Measurements from ENCODE around the gene MOAP1. TPM values are rescaled to one million over a fixed set of nuclear protein-coding genes. Genes with fewer than 3 reads are reported as not detected.
"Not testable (repeated sequence)": the region's sequence is repeated elsewhere in the genome, so short reads cannot be mapped to it uniquely, and the experiment has no call there.

The MOAP1 gene
- total RNA-seq, 1 experiment from 2014 or later, result 17.5 TPM

DNA sequence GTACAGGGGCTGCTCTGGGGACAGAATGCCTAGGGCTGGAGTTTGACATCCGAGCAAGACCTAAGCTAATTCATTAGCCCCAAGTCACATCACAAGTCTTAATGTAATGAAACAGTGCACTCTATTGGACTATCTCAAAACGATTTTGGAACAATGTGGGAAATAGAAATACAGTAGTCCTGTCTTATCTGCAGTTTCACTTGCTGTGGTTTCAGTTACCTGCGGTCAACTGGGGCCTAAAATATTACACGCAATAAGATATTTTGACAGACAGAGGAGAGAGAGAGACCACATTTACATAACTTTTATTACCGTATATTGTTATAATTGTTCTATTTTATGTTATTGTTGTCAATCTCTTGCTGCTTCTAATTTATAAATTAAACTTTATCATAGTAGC, 21.1 kb downstream of the MOAP1 start:
- Mint-ChIP-seq H3K27ac (ENCODE audit: low read depth, unreplicated experiment) (no peak overlapping the region), H3K27me3 (ENCODE audit: insufficient read depth, unreplicated experiment) (no peaks in the 10 kb centered on the region), H3K36me3 (ENCODE audit: insufficient read depth, unreplicated experiment) (no peaks in the 10 kb centered on the region), H3K4me3 (ENCODE audit: unreplicated experiment) (no peak overlapping the region), H3K4me1 (ENCODE audit: insufficient read depth, unreplicated experiment) (no peaks in the 10 kb centered on the region), H3K9me3 (ENCODE audit: unreplicated experiment) (no peaks in the 10 kb centered on the region)
- DNase-seq (ENCODE audit: unreplicated experiment), result no peak
- TF ChIP-seq, protein P1, sequence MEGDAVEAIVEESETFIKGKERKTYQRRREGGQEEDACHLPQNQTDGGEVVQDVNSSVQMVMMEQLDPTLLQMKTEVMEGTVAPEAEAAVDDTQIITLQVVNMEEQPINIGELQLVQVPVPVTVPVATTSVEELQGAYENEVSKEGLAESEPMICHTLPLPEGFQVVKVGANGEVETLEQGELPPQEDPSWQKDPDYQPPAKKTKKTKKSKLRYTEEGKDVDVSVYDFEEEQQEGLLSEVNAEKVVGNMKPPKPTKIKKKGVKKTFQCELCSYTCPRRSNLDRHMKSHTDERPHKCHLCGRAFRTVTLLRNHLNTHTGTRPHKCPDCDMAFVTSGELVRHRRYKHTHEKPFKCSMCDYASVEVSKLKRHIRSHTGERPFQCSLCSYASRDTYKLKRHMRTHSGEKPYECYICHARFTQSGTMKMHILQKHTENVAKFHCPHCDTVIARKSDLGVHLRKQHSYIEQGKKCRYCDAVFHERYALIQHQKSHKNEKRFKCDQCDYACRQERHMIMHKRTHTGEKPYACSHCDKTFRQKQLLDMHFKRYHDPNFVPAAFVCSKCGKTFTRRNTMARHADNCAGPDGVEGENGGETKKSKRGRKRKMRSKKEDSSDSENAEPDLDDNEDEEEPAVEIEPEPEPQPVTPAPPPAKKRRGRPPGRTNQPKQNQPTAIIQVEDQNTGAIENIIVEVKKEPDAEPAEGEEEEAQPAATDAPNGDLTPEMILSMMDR (IDR thresholded peaks at IDR 0.05; ENCODE audit: unreplicated experiment), result no peak
- intact Hi-C loops (cut with micrococcal nuclease), result loop anchor here (5.0 kb wide), 1 partner anchor 281 kb away; no protein-coding TSS in a partner anchor
- no TSS peak for BruUV-seq (replicated peaks)
- POLR2A ChIA-PET, result interaction anchor here (0.6 kb wide), 1 partner anchor 21 kb away, joined by 4 read pairs; the partner anchor contains the start of genes LYSET and MOAP1
- CTCF ChIA-PET, result interaction anchor here (0.6 to 1.0 kb wide), 3 partner anchors 12 to 283 kb away, joined by 3 to 4 read pairs (median 3); no protein-coding TSS in a partner anchor

DNA sequence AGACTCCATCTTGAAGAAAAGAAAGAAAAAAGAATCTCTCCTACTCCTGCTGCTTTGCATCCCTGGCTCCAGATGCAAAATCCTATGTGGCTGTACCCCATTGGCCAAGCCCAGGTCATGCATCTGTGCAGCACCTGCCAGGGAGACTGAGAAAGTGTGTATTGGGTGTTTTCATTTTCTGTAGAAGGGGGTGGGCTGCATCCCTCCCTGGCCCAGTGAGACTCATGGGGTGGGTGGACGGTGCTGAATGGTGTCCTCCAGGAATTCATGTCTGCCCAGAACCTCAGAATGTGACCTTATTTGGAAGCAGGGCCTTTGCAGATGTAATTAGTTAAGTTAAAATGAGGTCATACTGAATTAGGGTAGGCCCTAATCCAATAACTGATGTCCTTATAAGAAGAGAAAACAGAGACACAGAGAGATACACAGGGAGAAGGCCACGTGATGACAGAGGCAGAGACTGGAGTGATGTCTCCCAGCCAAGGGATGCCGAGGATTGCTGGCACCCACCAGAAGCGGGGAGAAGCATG, 23.2 kb downstream of the MOAP1 start:
- no peaks in the 10 kb centered on the region for H3K9me3 Mint-ChIP-seq (ENCODE audit: unreplicated experiment)

DNA sequence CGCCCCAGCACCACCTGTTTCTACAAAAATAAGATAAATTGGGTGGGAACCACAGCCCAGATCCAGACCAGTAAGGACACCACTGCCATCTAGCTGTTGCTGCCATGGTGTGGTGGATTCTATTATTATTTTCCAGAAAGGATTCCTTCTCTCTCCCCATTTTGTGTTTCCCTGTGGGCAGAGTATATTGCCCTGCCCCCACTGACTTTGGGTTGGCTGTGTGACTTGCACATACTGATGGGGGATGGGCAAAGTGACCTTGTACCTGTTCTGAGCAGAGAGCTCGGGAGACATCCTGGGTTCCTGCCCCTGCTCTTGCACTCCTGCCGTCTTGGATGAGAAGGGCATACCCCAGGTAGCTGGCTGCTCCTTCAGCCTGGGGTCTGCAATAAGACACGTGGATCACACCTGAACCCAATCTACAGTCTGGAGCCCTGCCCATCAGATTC, 24.3 kb downstream of the MOAP1 start:
- intact Hi-C loops (cut with micrococcal nuclease), result loop anchor here (1.0 to 5.0 kb wide), 2 partner anchors 47 to 278 kb away; no protein-coding TSS in a partner anchor
- H3K4me1 Mint-ChIP-seq (ENCODE audit: insufficient read depth, unreplicated experiment), result no peaks in the 10 kb centered on the region

More for the DNA sequence above, 23.2 kb downstream of the MOAP1 start:
- H3K27me3 Mint-ChIP-seq (ENCODE audit: insufficient read depth, unreplicated experiment), result no peaks in the 10 kb centered on the region
- no TSS peak for BruUV-seq (replicated peaks)
- DNase-seq (ENCODE audit: unreplicated experiment), result no peak
- H3K4me1 Mint-ChIP-seq (ENCODE audit: insufficient read depth, unreplicated experiment), result no peaks in the 10 kb centered on the region
- no peak overlapping the region for H3K4me3 Mint-ChIP-seq (ENCODE audit: unreplicated experiment)
- TF ChIP-seq, protein P1 (IDR thresholded peaks at IDR 0.05; ENCODE audit: unreplicated experiment), result no peak
- H3K36me3 Mint-ChIP-seq (ENCODE audit: insufficient read depth, unreplicated experiment), result no peaks in the 10 kb centered on the region
- no peak overlapping the region for H3K27ac Mint-ChIP-seq (ENCODE audit: low read depth, unreplicated experiment)
- CTCF ChIA-PET, result interaction anchor here (0.6 to 2.1 kb wide), 9 partner anchors 8 to 209 kb away, joined by 3 to 20 read pairs (median 6); partner anchors contain the start of genes LYSET and MOAP1
- POLR2A ChIA-PET, result no interaction called here
- intact Hi-C loops (cut with micrococcal nuclease), result loop anchor here (5.0 kb wide), 1 partner anchor 279 kb away; no protein-coding TSS in a partner anchor

DNA sequence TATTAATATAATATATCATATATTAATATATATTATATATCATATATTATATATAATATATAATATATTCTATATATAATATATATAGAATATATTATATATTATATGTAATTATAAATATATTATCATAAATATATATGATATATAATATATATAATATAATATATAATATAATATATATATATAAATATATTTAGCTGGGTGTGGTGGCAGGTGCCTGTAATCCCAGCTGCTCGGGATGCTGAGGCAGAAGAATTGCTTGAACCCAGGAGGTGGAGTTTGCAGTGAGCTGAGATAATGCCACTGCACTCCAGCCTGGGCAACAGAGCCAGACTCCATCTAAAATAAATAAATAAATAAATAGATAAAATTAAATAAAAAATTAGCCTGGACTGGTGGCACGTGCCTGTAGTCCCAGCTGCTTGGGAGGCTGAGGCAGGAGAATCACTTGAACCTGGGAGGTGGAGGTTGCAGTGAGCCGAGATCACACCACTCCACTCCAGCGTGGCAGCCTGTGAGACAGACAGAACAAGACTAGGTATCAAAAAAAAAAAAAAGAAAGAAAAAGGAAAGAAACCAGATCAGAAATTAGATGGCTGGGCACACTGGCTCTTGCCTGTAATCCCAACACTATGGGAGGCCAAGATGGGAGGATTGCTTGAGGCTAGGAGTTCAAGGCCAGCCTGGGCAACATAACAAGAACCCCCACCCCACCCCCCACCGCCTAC, 24.9 kb downstream of the MOAP1 start:
- intact Hi-C loops (cut with micrococcal nuclease), result loop anchor here (1.0 to 5.0 kb wide), 2 partner anchors 46 to 277 kb away; no protein-coding TSS in a partner anchor
- H3K27me3 Mint-ChIP-seq (ENCODE audit: insufficient read depth, unreplicated experiment); H3K4me1 Mint-ChIP-seq (ENCODE audit: insufficient read depth, unreplicated experiment); BruUV-seq (replicated peaks); H3K36me3 Mint-ChIP-seq (ENCODE audit: insufficient read depth, unreplicated experiment); H3K27ac Mint-ChIP-seq (ENCODE audit: low read depth, unreplicated experiment); H3K9me3 Mint-ChIP-seq (ENCODE audit: unreplicated experiment); DNase-seq (ENCODE audit: unreplicated experiment); H3K4me3 Mint-ChIP-seq (ENCODE audit: unreplicated experiment): not testable (repeated sequence)
- ChIA-PET POLR2A (interaction anchor here (1.0 kb wide), 1 partner anchor 46 kb away, joined by 5 read pairs; no protein-coding TSS in a partner anchor), CTCF (interaction anchor here (0.6 to 2.1 kb wide), 9 partner anchors 10 to 1695 kb away, joined by 3 to 20 read pairs (median 3); no protein-coding TSS in a partner anchor)

More for the DNA sequence above, 24.3 kb downstream of the MOAP1 start:
- H3K36me3 Mint-ChIP-seq (ENCODE audit: insufficient read depth, unreplicated experiment), result no peaks in the 10 kb centered on the region
- no TSS peak for BruUV-seq (replicated peaks)
- no peak overlapping the region for H3K27ac Mint-ChIP-seq (ENCODE audit: low read depth, unreplicated experiment)
- CTCF ChIA-PET, result interaction anchor here (0.5 to 2.1 kb wide), 18 partner anchors 9 to 904 kb away, joined by 3 to 20 read pairs (median 4); partner anchors contain the start of genes LYSET and MOAP1
- no peak overlapping the region for H3K4me3 Mint-ChIP-seq (ENCODE audit: unreplicated experiment)
- H3K9me3 Mint-ChIP-seq (ENCODE audit: unreplicated experiment), result no peaks in the 10 kb centered on the region
- TF ChIP-seq, protein P1 (IDR thresholded peaks at IDR 0.05; ENCODE audit: unreplicated experiment), result peak; percentile 63
- POLR2A ChIA-PET, result interaction anchor here (1.0 kb wide), 1 partner anchor 47 kb away, joined by 5 read pairs; no protein-coding TSS in a partner anchor
- H3K27me3 Mint-ChIP-seq (ENCODE audit: insufficient read depth, unreplicated experiment), result no peaks in the 10 kb centered on the region
- peak; percentile 54 for DNase-seq (ENCODE audit: unreplicated experiment)

DNA sequence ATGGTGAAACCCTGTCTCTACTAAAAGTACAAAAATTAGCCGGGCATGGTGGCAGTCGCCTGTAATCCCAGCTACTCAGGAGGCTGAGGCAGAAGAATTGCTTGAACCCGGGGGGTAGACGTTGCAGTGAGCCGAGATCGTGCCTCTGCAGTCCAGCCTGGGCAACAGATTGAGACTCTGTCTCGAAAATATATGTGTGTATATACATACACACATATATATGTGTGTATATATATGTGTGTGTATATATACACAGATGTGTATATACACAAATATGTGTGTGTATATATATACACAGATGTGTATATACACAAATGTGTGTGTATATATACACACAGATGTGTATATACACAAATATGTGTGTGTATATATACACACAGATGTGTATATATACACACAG, 26.3 kb downstream of the MOAP1 start:
- H3K36me3 Mint-ChIP-seq (ENCODE audit: insufficient read depth, unreplicated experiment); POLR2A ChIA-PET; intact Hi-C loops (cut with micrococcal nuclease); DNase-seq (ENCODE audit: unreplicated experiment); H3K9me3 Mint-ChIP-seq (ENCODE audit: unreplicated experiment); H3K4me1 Mint-ChIP-seq (ENCODE audit: insufficient read depth, unreplicated experiment); H3K27me3 Mint-ChIP-seq (ENCODE audit: insufficient read depth, unreplicated experiment); H3K27ac Mint-ChIP-seq (ENCODE audit: low read depth, unreplicated experiment); BruUV-seq (replicated peaks); H3K4me3 Mint-ChIP-seq (ENCODE audit: unreplicated experiment): not testable (repeated sequence)
- CTCF ChIA-PET, result interaction anchor here (0.6 kb wide), 2 partner anchors 42 to 323 kb away, joined by 3 read pairs; no protein-coding TSS in a partner anchor
